HepG2 (cell line): ENCODE results near the gene MARCHF2. TPM values are rescaled to one million over a fixed set of nuclear protein-coding genes. Genes with fewer than 3 reads are reported as not detected.
"Not testable (repeated sequence)": the region's sequence is repeated elsewhere in the genome, so short reads cannot be mapped to it uniquely, and the experiment has no call there.

ENCODE experiments used
- ATAC-seq: fragments of 200-7000 bp; cut with Tn5 transposase; 3 replicates; pipeline ENCODE4 v1.9.1; 2020; ENCODE audit warnings: mild to moderate bottlenecking, moderate library complexity
- BruUV-seq: library from RNA; stranded (reverse); fragments of 400-500 nt; replicated peaks from 2 replicates; lab custom pipeline; 2021; lab: Mats Ljungman, UMichigan
- CTCF ChIA-PET: fragments of 300-600 bp; formaldehyde crosslinking; extraction: SDS; loops from one replicate; lab custom pipeline; 2021; ENCODE audit warnings: low total read pairs, inconsistent platforms, low intra/inter-chr PET ratio; lab: Yijun Ruan, JAX
- POLR2A ChIA-PET: fragments of 350-600 bp; sonication (Branson Sonifier 250); formaldehyde crosslinking; loops from one replicate; lab custom pipeline; 2020; ENCODE audit warnings: antibody characterized with exemption, inconsistent platforms; lab: Yijun Ruan, JAX
- DNase-seq: peaks from one replicate; pipeline ENCODE4 v3.0.0-alpha.2; 2015; ENCODE audit warnings: low spot score
- FAIRE-seq: peaks from 3 replicates; lab custom pipeline; 2011; peaks lifted over from hg19 to GRCh38; lab: Jason Lieb, UNC
- H2AFZ ChIP-seq: one replicate; pipeline ENCODE4 v1.6.1; 2011; ENCODE audit warnings: low read length, inconsistent platforms
- H3K27ac ChIP-seq: fragments of 300-600 bp; 3 replicates; pipeline ENCODE4 v1.8.0; 2011; ENCODE audit warnings: mixed run types, mild to moderate bottlenecking, mixed read lengths, low read length, inconsistent platforms; ENCODE audit not compliant: insufficient read depth; ENCODE audit errors: extremely low read length
- H3K27me3 ChIP-seq, 2 experiments: fragments of 200-600 bp in 1 of 2; 2 replicates in 1 of 2; 3 replicates in 1 of 2; pipeline versions ENCODE4 v1.6.0 to v1.8.0; 2011; ENCODE audit warnings: low read length in 2 of 2, mild to moderate bottlenecking in 2 of 2, moderate library complexity in 2 of 2, inconsistent platforms in 1 of 2; ENCODE audit not compliant: insufficient read depth in 2 of 2, control insufficient read depth in 1 of 2
- H3K36me3 ChIP-seq, 2 experiments: fragments of 200-600 bp in 1 of 2; replicated peaks in 1 of 2; 2 replicates in 1 of 2; 3 replicates in 1 of 2; pipeline versions ENCODE4 v1.5.1 to v1.8.0; 2011; ENCODE audit warnings: low read length in 2 of 2, inconsistent platforms in 1 of 2; ENCODE audit not compliant: insufficient read depth in 2 of 2, control insufficient read depth in 1 of 2
- H3K4me1 ChIP-seq: 2 replicates; pipeline ENCODE4 v1.5.1; 2012; ENCODE audit warnings: low read length, inconsistent platforms; ENCODE audit not compliant: insufficient read depth
- H3K4me2 ChIP-seq: 2 replicates; pipeline ENCODE4 v1.6.0; 2011; ENCODE audit warnings: low read depth, low read length, inconsistent platforms
- H3K4me3 ChIP-seq, 3 experiments: fragments of 200-600 bp in 1 of 3; sonication (generic), shearing (Covaris generic) in 1 of 3; replicated peaks in 1 of 3; 2 replicates each; pipeline ENCODE4 v1.5.1; 2011 to 2016; ENCODE audit warnings: low read length in 3 of 3, inconsistent platforms in 2 of 3, low read depth in 2 of 3, mild to moderate bottlenecking in 2 of 3, control low read depth in 1 of 3, mixed read lengths in 1 of 3; ENCODE audit not compliant: insufficient read depth in 1 of 3
- H3K79me2 ChIP-seq: one replicate; pipeline ENCODE4 v1.6.1; 2011; ENCODE audit warnings: low read length, inconsistent platforms; ENCODE audit not compliant: insufficient read depth
- H3K9ac ChIP-seq: 2 replicates; pipeline ENCODE4 v1.6.0; 2011; ENCODE audit warnings: mild to moderate bottlenecking, low read depth, low read length, inconsistent platforms; ENCODE audit not compliant: insufficient read depth
- H3K9me3 ChIP-seq: 2 replicates; pipeline ENCODE4 v1.5.1; 2012; ENCODE audit warnings: mild to moderate bottlenecking, low read length
- H4K20me1 ChIP-seq: 2 replicates; pipeline ENCODE4 v1.6.0; 2011; ENCODE audit warnings: inconsistent platforms, mild to moderate bottlenecking, low read length, moderate library complexity; ENCODE audit not compliant: insufficient read depth
- FOXA1 ChIP-seq, 2 experiments: fragments of 450-650 bp in 1 of 2; sonication (generic) in 1 of 2; formaldehyde crosslinking in 1 of 2; IDR thresholded peaks; 2 replicates each; pipeline versions ENCODE4 v1.4.0 to v1.6.1; 2016 to 2020; ENCODE audit warnings: missing genetic modification reagents in 1 of 2
- FOXA3 ChIP-seq: IDR thresholded peaks from 2 replicates; pipeline ENCODE4 v1.6.1; 2016; ENCODE audit warnings: missing genetic modification reagents, missing compliant biosample characterization
- NFYB ChIP-seq: sonication (generic); formaldehyde crosslinking; IDR thresholded peaks from 2 replicates; pipeline ENCODE4 v1.4.0; 2020; ENCODE audit warnings: missing genetic modification reagents
- NFYC ChIP-seq: IDR thresholded peaks from 2 replicates; pipeline ENCODE4 v1.6.1; 2016; ENCODE audit warnings: missing genetic modification reagents, missing compliant biosample characterization
- POLR2A ChIP-seq, 2 experiments: IDR thresholded peaks; 2 replicates each; pipeline ENCODE4 v1.6.1; 2011; ENCODE audit warnings: low read depth in 2 of 2, low read length in 2 of 2, mild to moderate bottlenecking in 1 of 2, moderate library complexity in 1 of 2; ENCODE audit not compliant: insufficient read depth in 1 of 2
- POLR2AphosphoS5 ChIP-seq: IDR thresholded peaks from 2 replicates; pipeline ENCODE4 v1.6.1; 2012; ENCODE audit warnings: low read depth, low read length
- POLR2G ChIP-seq: fragments of 200-400 bp; formaldehyde crosslinking; IDR thresholded peaks from 2 replicates; pipeline ENCODE4 v1.6.1; 2018; ENCODE audit warnings: mild to moderate bottlenecking, low read depth, low read length, moderate library complexity
- SAP130 ChIP-seq: IDR thresholded peaks from 2 replicates; pipeline ENCODE4 v1.6.1; 2016; ENCODE audit warnings: low read depth
- SOX13 ChIP-seq, 3 experiments: fragments of 450-650 bp in 1 of 3; sonication (generic) in 1 of 3; formaldehyde crosslinking in 1 of 3; IDR thresholded peaks in 2 of 3; conservative IDR thresholded peaks in 1 of 3; 2 replicates each; pipeline versions ENCODE4 v1.5.0 to v1.6.1; 2016 to 2020; ENCODE audit warnings: antibody characterized with exemption in 1 of 3, mild to moderate bottlenecking in 1 of 3, missing compliant biosample characterization in 1 of 3, missing genetic modification reagents in 1 of 3, moderate library complexity in 1 of 3
- SOX6 ChIP-seq, 2 experiments: fragments of 450-650 bp in 1 of 2; sonication (generic) in 1 of 2; formaldehyde crosslinking in 1 of 2; IDR thresholded peaks; 2 replicates each; pipeline versions ENCODE4 v1.4.0 to v1.6.1; 2017 to 2020; ENCODE audit warnings: antibody characterized with exemption in 1 of 2, mild to moderate bottlenecking in 1 of 2, missing genetic modification reagents in 1 of 2
- ZMYM4 ChIP-seq: sonication (generic); formaldehyde crosslinking; IDR thresholded peaks from 2 replicates; pipeline ENCODE4 v1.8.1; 2023; ENCODE audit warnings: mild to moderate bottlenecking, missing genetic modification reagents
- WGBS: methylation state at CpG from one replicate; pipeline ENCODE4 v1.1.6; 2017; ENCODE audit warnings: low lambda C conversion rate; 5-methylcytosine and 5-hydroxymethylcytosine counted together
- in situ Hi-C: cut with HindIII; loops from 2 replicates; pipeline ENCODE4 v1.10.0; 2017; ENCODE audit warnings: low pct_unique_long_range_greater_than_20kb; ENCODE audit not compliant: extremely low pct_ligation_motif_present
- intact Hi-C: fragments of 100-400 bp; cut with micrococcal nuclease; formaldehyde crosslinking; loops from one replicate; pipeline ENCODE4 v1.10.0; 2022; ENCODE audit not compliant: unreplicated experiment
- polyA plus RNA-seq, 8 experiments: library from polyadenylated mRNA; depleted of rRNA in 3 of 8; stranded (reverse) in 7 of 8; unstranded in 1 of 8; fragments of >200 nt; fragmentation: Illumina TruSeq in 4 of 8; extraction: Trizol in 4 of 8; gene quantifications; 2 replicates each; pipeline versions ENCODE4 v1.2.1 to v1.2.3, GENCODE V29; 2011 to 2016; ENCODE audit warnings: low read depth in 4 of 8, missing spikeins in 1 of 8, mixed read lengths in 1 of 8; ENCODE audit not compliant: insufficient read depth in 1 of 8
- total RNA-seq, 5 experiments: library from RNA; depleted of rRNA; stranded (reverse); fragments of >200 nt; fragmentation: Illumina TruSeq; extraction: Trizol; gene quantifications; 2 replicates each; pipeline ENCODE4 v1.2.3, GENCODE V29; 2016; ENCODE audit warnings: low read depth in 1 of 5
- TF ChIP-seq, protein P1 (sequence below): sonication (generic); formaldehyde crosslinking; IDR thresholded peaks from 2 replicates; pipeline ENCODE4 v1.4.0; 2020; ENCODE audit warnings: missing genetic modification reagents
- TF ChIP-seq, protein P2 (sequence below): IDR thresholded peaks from 2 replicates; pipeline ENCODE4 v1.6.1; 2016; ENCODE audit warnings: missing genetic modification reagents, missing compliant biosample characterization
- TF ChIP-seq, protein P3 (sequence below): sonication (generic); formaldehyde crosslinking; IDR thresholded peaks from 2 replicates; pipeline ENCODE4 v1.4.0; 2020; ENCODE audit warnings: missing genetic modification reagents, borderline replicate concordance

The MARCHF2 gene
- total and polyA plus RNA-seq, 2 of the 13 experiments (the other 11 are each of a cell fraction or from before 2014, with no cell fraction given): 12.7 to 13.0 TPM

DNA sequence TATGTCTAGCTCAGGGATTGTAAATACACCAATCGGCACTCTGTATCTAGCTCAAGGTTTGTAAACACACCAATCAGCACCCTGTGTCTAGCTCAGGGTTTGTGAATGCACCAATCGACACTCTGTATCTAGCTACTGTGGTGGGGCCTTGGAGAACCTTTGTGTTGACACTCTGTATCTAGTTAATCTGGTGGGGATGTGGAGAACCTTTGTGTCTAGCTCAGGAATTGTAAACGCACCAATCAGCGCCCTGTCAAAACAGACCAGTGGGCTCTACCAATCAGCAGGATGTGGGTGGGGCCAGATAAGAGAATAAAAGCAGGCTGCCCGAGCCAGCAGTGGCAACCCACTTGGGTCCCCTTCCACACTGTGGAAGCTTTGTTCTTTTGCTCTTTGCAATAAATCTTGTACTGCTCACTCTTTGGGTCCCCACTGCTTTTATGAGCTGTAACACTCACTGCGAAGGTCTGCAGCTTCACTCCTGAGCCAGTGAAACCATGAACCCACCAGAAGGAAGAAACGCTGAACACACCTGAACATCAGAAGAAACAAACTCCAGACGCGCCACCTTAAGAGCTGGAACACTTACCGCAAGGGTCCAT, 36.6 kb upstream of the MARCHF2 start:
- H3K79me2 ChIP-seq; H4K20me1 ChIP-seq; FAIRE-seq; H3K36me3 ChIP-seq; H3K4me3 ChIP-seq; H3K27me3 ChIP-seq; BruUV-seq; H3K9me3 ChIP-seq; H3K4me2 ChIP-seq; CTCF ChIA-PET; in situ Hi-C loops; intact Hi-C loops; ATAC-seq; H2AFZ ChIP-seq; H3K9ac ChIP-seq; TF ChIP-seq FOXA1, SOX13, SOX6 (IDR thresholded peaks at IDR 0.05): not testable (repeated sequence)
- WGBS: 80% methylated on average over 8 of the region's 10 CpGs
- POLR2A ChIA-PET: interaction anchor here (0.6 to 4.6 kb wide), 9 partner anchors 9 to 31 kb away, joined by 3 to 41 read pairs (median 4); partner anchors contain the start of genes ANGPTL4 and RAB11B
- DNase-seq: peak; percentile 63
- Histone ChIP-seq H3K4me1 (peaks cover 51% of the 10 kb centered on the region), H3K27ac (peak overlapping the region; percentile 40)
- TF ChIP-seq FOXA1 (CRISPR knock-in tag; IDR thresholded peaks at IDR 0.05): 0 out of 2 replicates have a peak, but pooled peaks have one; percentile 30
- peak; percentile 37 to 73; a peak in 3 of 4 replicates for TF ChIP-seq POLR2A (IDR thresholded peaks at IDR 0.05; ENCODE audit: insufficient read depth in 1 of 2, low read depth in 2 of 2, low read length in 2 of 2)
- TF ChIP-seq, protein P1, sequence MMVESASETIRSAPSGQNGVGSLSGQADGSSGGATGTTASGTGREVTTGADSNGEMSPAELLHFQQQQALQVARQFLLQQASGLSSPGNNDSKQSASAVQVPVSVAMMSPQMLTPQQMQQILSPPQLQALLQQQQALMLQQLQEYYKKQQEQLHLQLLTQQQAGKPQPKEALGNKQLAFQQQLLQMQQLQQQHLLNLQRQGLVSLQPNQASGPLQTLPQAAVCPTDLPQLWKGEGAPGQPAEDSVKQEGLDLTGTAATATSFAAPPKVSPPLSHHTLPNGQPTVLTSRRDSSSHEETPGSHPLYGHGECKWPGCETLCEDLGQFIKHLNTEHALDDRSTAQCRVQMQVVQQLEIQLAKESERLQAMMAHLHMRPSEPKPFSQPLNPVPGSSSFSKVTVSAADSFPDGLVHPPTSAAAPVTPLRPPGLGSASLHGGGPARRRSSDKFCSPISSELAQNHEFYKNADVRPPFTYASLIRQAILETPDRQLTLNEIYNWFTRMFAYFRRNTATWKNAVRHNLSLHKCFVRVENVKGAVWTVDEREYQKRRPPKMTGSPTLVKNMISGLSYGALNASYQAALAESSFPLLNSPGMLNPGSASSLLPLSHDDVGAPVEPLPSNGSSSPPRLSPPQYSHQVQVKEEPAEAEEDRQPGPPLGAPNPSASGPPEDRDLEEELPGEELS (CRISPR knock-in tag): peak; percentile 16; the same call in 1 of the 2 replicates
- TF ChIP-seq, protein P2, sequence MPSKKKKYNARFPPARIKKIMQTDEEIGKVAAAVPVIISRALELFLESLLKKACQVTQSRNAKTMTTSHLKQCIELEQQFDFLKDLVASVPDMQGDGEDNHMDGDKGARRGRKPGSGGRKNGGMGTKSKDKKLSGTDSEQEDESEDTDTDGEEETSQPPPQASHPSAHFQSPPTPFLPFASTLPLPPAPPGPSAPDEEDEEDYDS (CRISPR knock-in tag): peak; percentile 39; the same call in 1 of the 2 replicates
- TF ChIP-seq SAP130 (CRISPR knock-in tag): peak; percentile 22; the same call in 1 of the 2 replicates
- peak; percentile 87 for TF ChIP-seq ZMYM4
- TF ChIP-seq POLR2G: peak; percentile 50; the same call in 1 of the 2 replicates
- TF ChIP-seq POLR2AphosphoS5: peak; percentile 45; the same call in 1 of the 2 replicates
- peak; percentile 77 for TF ChIP-seq NFYB (CRISPR knock-in tag)
- 0 out of 2 replicates have a peak, but pooled peaks have one; percentile 27 for TF ChIP-seq FOXA3 (CRISPR knock-in tag)
- TF ChIP-seq SOX13 (CRISPR knock-in tag; conservative IDR thresholded peaks at IDR 0.05 in 1 of 2, IDR thresholded peaks at IDR 0.05 in 1 of 2): peak in 1 of 2 experiments; percentile 22; a peak in 1 of 4 replicates
- TF ChIP-seq SOX6 (CRISPR knock-in tag; IDR thresholded peaks at IDR 0.05): peak; percentile 35; the same call in 1 of the 2 replicates
- peak; percentile 74 for TF ChIP-seq NFYC (CRISPR knock-in tag)
- TF ChIP-seq, protein P3, sequence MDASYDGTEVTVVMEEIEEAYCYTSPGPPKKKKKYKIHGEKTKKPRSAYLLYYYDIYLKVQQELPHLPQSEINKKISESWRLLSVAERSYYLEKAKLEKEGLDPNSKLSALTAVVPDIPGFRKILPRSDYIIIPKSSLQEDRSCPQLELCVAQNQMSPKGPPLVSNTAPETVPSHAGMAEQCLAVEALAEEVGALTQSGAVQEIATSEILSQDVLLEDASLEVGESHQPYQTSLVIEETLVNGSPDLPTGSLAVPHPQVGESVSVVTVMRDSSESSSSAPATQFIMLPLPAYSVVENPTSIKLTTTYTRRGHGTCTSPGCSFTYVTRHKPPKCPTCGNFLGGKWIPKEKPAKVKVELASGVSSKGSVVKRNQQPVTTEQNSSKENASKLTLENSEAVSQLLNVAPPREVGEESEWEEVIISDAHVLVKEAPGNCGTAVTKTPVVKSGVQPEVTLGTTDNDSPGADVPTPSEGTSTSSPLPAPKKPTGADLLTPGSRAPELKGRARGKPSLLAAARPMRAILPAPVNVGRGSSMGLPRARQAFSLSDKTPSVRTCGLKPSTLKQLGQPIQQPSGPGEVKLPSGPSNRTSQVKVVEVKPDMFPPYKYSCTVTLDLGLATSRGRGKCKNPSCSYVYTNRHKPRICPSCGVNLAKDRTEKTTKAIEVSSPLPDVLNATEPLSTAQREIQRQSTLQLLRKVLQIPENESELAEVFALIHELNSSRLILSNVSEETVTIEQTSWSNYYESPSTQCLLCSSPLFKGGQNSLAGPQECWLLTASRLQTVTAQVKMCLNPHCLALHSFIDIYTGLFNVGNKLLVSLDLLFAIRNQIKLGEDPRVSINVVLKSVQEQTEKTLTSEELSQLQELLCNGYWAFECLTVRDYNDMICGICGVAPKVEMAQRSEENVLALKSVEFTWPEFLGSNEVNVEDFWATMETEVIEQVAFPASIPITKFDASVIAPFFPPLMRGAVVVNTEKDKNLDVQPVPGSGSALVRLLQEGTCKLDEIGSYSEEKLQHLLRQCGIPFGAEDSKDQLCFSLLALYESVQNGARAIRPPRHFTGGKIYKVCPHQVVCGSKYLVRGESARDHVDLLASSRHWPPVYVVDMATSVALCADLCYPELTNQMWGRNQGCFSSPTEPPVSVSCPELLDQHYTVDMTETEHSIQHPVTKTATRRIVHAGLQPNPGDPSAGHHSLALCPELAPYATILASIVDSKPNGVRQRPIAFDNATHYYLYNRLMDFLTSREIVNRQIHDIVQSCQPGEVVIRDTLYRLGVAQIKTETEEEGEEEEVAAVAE (CRISPR knock-in tag): peak; percentile 90; the same call in 1 of the 2 replicates
